HepG2 (cell line): ENCODE data around the gene NEK9. TPM values are rescaled to one million over a fixed set of nuclear protein-coding genes. Genes with fewer than 3 reads are reported as not detected.

ENCODE experiments used
- CREB3 ChIP-seq: sonication (generic); formaldehyde crosslinking; IDR thresholded peaks from 2 replicates; pipeline ENCODE4 v1.5.0; 2020; ENCODE audit warnings: missing genetic modification reagents
- HNRNPLL ChIP-seq: fragments of 200-400 bp; formaldehyde crosslinking; IDR thresholded peaks from 2 replicates; pipeline ENCODE4 v1.6.1; 2017; ENCODE audit warnings: mild to moderate bottlenecking, low read depth, low read length; ENCODE audit not compliant: poor library complexity, severe bottlenecking
- MIER3 ChIP-seq: IDR thresholded peaks from 2 replicates; pipeline ENCODE4 v1.6.1; 2016; ENCODE audit warnings: missing compliant biosample characterization, borderline replicate concordance
- MTF2 ChIP-seq: sonication (generic); formaldehyde crosslinking; IDR thresholded peaks from 2 replicates; pipeline ENCODE4 v1.5.0; 2020; ENCODE audit warnings: missing genetic modification reagents, borderline replicate concordance
- MXD1 ChIP-seq: sonication (generic); formaldehyde crosslinking; IDR thresholded peaks from 2 replicates; pipeline ENCODE4 v1.4.0; 2020; ENCODE audit warnings: mild to moderate bottlenecking, missing genetic modification reagents
- NFE2L1 ChIP-seq: sonication (generic); formaldehyde crosslinking; IDR thresholded peaks from 2 replicates; pipeline ENCODE4 v1.4.0; 2020; ENCODE audit warnings: missing genetic modification reagents, mild to moderate bottlenecking, borderline replicate concordance
- REST ChIP-seq, 2 experiments: IDR thresholded peaks; 2 replicates each; pipeline ENCODE4 v1.6.1; 2011 to 2012; ENCODE audit warnings: low read length in 2 of 2, borderline replicate concordance in 1 of 2, low read depth in 1 of 2, mild to moderate bottlenecking in 1 of 2, moderate library complexity in 1 of 2
- SMARCE1 ChIP-seq: fragments of 450-650 bp; IDR thresholded peaks from 2 replicates; pipeline ENCODE4 v1.6.1; 2017; ENCODE audit warnings: borderline replicate concordance
- ZNF275 ChIP-seq: sonication (generic); formaldehyde crosslinking; IDR thresholded peaks from 2 replicates; pipeline ENCODE4 v1.8.0; 2022; ENCODE audit warnings: missing genetic modification reagents, mild to moderate bottlenecking, inconsistent platforms, borderline replicate concordance
- ZNF34 ChIP-seq: sonication (generic); formaldehyde crosslinking; IDR thresholded peaks from 2 replicates; pipeline ENCODE4 v1.4.0; 2020; ENCODE audit warnings: mild to moderate bottlenecking, missing genetic modification reagents, borderline replicate concordance
- ZNF407 ChIP-seq: sonication (generic); formaldehyde crosslinking; IDR thresholded peaks from one replicate; pipeline ENCODE4 v1.5.1; 2020; ENCODE audit warnings: mild to moderate bottlenecking, missing genetic modification reagents; ENCODE audit errors: not compliant biosample characterization
- ZNF530 ChIP-seq: sonication (generic); formaldehyde crosslinking; IDR thresholded peaks from 2 replicates; pipeline ENCODE4 v1.5.0; 2020; ENCODE audit warnings: low read depth, mild to moderate bottlenecking, missing genetic modification reagents
- ZNF792 ChIP-seq: IDR thresholded peaks from 2 replicates; pipeline ENCODE4 v1.6.1; 2016
- polyA plus RNA-seq, 8 experiments: library from polyadenylated mRNA; depleted of rRNA in 3 of 8; stranded (reverse) in 7 of 8; unstranded in 1 of 8; fragments of >200 nt; fragmentation: Illumina TruSeq in 4 of 8; extraction: Trizol in 4 of 8; gene quantifications; 2 replicates each; pipeline versions ENCODE4 v1.2.1 to v1.2.3, GENCODE V29; 2011 to 2016; ENCODE audit warnings: low read depth in 4 of 8, missing spikeins in 1 of 8, mixed read lengths in 1 of 8; ENCODE audit not compliant: insufficient read depth in 1 of 8
- total RNA-seq, 5 experiments: library from RNA; depleted of rRNA; stranded (reverse); fragments of >200 nt; fragmentation: Illumina TruSeq; extraction: Trizol; gene quantifications; 2 replicates each; pipeline ENCODE4 v1.2.3, GENCODE V29; 2016; ENCODE audit warnings: low read depth in 1 of 5

NEK9 gene
- total and polyA plus RNA-seq, 2 of the 13 experiments (the other 11 are each of a cell fraction or from before 2014, with no cell fraction given) = 16.5 to 27.3 TPM

- TF ChIP-seq ZNF407 (CRISPR knock-in tag) (peak; percentile 49), CREB3 (peak; percentile 68; the same call in 1 of the 2 replicates), REST (IDR thresholded peaks at IDR 0.05; ENCODE audit: borderline replicate concordance in 1 of 2, low read depth in 1 of 2, low read length in 2 of 2) (no peak), ZNF530 (CRISPR knock-in tag) (no peak), MTF2 (peak; percentile 82; the same call in 1 of the 2 replicates), NFE2L1 (CRISPR knock-in tag) (peak; percentile 87; the same call in 1 of the 2 replicates), MIER3 (CRISPR knock-in tag) (no peak), ZNF792 (CRISPR knock-in tag) (peak; percentile 20; the same call in 1 of the 2 replicates), MXD1 (CRISPR knock-in tag) (peak; percentile 65; the same call in 1 of the 2 replicates), SMARCE1 (no peak), HNRNPLL (peak; percentile 73), ZNF34 (no peak), ZNF275 (CRISPR knock-in tag) (peak; percentile 72; the same call in 1 of the 2 replicates)
Observed at GRCh38 chr14:75069121-75069810, 57.6 kb downstream of the NEK9 start, which contains the start of gene ZC2HC1C (continued).
